ENCODE data around the gene DUOX1. TPM values are rescaled to one million over a fixed set of nuclear protein-coding genes. Genes with fewer than 3 reads are reported as not detected.

DUOX1 gene
- total RNA-seq, 4 donors from 2014 or later, result 87.5 to 202 (median 122) TPM

GRCh38 chr15:45171912-45172311 lies 42.1 kb downstream of the DUOX1 start:
- DNase-seq, result no peak
- TF ChIP-seq CTCF (IDR thresholded peaks at IDR 0.05) (no peak), POLR2A (IDR thresholded peaks at IDR 0.05) (no peak)
- WGBS, 2 donors, result 100% methylated on average over 7 of the region's 12 CpGs; no CpG with 5 or more reads in 1 of the 2 donors
- no peaks in the 10 kb centered on the region for H3K27me3 ChIP-seq
- H3K9me3 ChIP-seq, result no peaks in the 10 kb centered on the region
- peaks cover 0 to 22% (median 4%) of the 10 kb centered on the region in 3 donors for H3K4me1 ChIP-seq
- intact Hi-C loops (cut with DNase I), result no loop called here
- no peak overlapping the region for H3K27ac ChIP-seq
- H3K4me3 ChIP-seq, result no peak overlapping the region
- peaks cover 0 to 30% (median 0%) of the 10 kb centered on the region in 3 donors for H3K36me3 ChIP-seq

GRCh38 chr15:45174069-45174468 lies 44.3 kb downstream of the DUOX1 start:
- DNase-seq, result no peak
- Histone ChIP-seq H3K27ac (no peak overlapping the region), H3K9me3 (no peaks in the 10 kb centered on the region), H3K4me3 (no peak overlapping the region), H3K4me1 (peaks cover 0 to 5% (median 0%) of the 10 kb centered on the region in 3 donors), H3K27me3 (no peaks in the 10 kb centered on the region), H3K36me3 (peaks cover 0 to 30% (median 0%) of the 10 kb centered on the region in 3 donors)
- TF ChIP-seq POLR2A (IDR thresholded peaks at IDR 0.05), result no peak
- TF ChIP-seq CTCF (IDR thresholded peaks at IDR 0.05), result no peak
- 57 to 92% methylated on average over 5 of the region's 6 CpGs for WGBS, 2 donors
- intact Hi-C loops (cut with DNase I), result no loop called here

- H3K27me3 ChIP-seq, result no peaks in the 10 kb centered on the region
- TF ChIP-seq CTCF (IDR thresholded peaks at IDR 0.05) (no peak), POLR2A (IDR thresholded peaks at IDR 0.05) (no peak)
- peaks cover 0 to 7% (median 4%) of the 10 kb centered on the region in 3 donors for H3K4me1 ChIP-seq
- no peaks in the 10 kb centered on the region for H3K9me3 ChIP-seq
- no peak overlapping the region for H3K4me3 ChIP-seq
- WGBS, 2 donors, result 80 to 90% methylated on average over 2 of the region's 2 CpGs
- no peak overlapping the region for H3K27ac ChIP-seq
- no peak for DNase-seq
- intact Hi-C loops (cut with DNase I), result no loop called here
- H3K36me3 ChIP-seq, result peaks cover 0 to 30% (median 0%) of the 10 kb centered on the region in 3 donors
These were observed 44.8 kb downstream of the DUOX1 start for GRCh38 chr15:45174577-45174976.

GRCh38 chr15:45177285-45177684 lies 47.5 kb downstream of the DUOX1 start:
- Histone ChIP-seq H3K9me3 (no peaks in the 10 kb centered on the region), H3K4me3 (no peak overlapping the region), H3K27ac (no peak overlapping the region), H3K27me3 (no peaks in the 10 kb centered on the region), H3K36me3 (peaks cover 0 to 23% (median 0%) of the 10 kb centered on the region in 3 donors), H3K4me1 (peaks cover 0 to 19% (median 4%) of the 10 kb centered on the region in 3 donors)
- no peak for DNase-seq
- no peak for TF ChIP-seq CTCF (IDR thresholded peaks at IDR 0.05)
- no peak for TF ChIP-seq POLR2A (IDR thresholded peaks at IDR 0.05)
- intact Hi-C loops (cut with DNase I), result no loop called here
- 54 to 89% methylated on average over 3 of the region's 3 CpGs for WGBS, 2 donors

GRCh38 chr15:45179221-45179985 lies 49.6 kb downstream of the DUOX1 start:
- intact Hi-C loops (cut with DNase I), result no loop called here
- Histone ChIP-seq H3K9me3 (no peaks in the 10 kb centered on the region), H3K4me1 (peaks cover 0 to 28% (median 4%) of the 10 kb centered on the region in 3 donors), H3K27ac (peak overlapping the region in 2 of 4 donors; percentile 7 to 38), H3K4me3 (no peak overlapping the region), H3K36me3 (peaks cover 0 to 6% (median 0%) of the 10 kb centered on the region in 3 donors), H3K27me3 (no peaks in the 10 kb centered on the region)
- WGBS, 2 donors, result 67 to 75% methylated on average over 3 to 8 of the region's 13 CpGs
- no peak for DNase-seq
- TF ChIP-seq CTCF (IDR thresholded peaks at IDR 0.05) (peak in 5 of 6 experiments; percentile 44 to 65 (median 49)), POLR2A (IDR thresholded peaks at IDR 0.05) (no peak)
